ENCODE measurements around the gene ZC3H18.

Gene ZC3H18

GRCh38 chr16:88533381-88533917, 36.8 kb upstream of the ZC3H18 start:
- no peak for FAIRE-seq

DNA sequence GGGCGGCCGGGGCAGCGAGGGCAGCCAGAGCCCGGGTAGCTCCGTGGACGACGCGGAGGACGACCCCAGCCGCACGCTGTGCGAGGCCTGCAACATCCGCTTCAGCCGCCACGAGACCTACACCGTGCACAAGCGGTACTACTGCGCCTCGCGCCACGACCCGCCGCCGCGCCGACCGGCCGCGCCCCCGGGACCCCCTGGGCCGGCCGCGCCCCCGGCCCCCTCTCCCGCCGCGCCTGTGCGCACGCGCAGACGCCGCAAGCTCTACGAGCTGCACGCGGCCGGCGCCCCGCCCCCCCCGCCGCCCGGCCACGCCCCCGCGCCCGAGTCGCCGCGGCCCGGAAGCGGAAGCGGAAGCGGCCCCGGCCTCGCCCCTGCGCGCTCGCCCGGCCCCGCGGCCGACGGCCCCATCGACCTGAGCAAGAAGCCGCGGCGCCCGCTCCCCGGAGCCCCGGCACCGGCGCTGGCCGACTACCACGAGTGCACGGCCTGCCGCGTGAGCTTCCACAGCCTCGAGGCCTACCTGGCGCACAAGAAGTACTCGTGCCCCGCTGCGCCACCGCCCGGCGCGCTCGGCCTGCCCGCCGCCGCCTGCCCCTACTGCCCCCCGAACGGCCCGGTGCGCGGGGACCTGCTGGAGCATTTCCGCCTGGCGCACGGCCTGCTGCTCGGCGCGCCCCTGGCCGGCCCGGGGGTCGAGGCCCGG, 36.1 kb upstream of the ZC3H18 start:
- no peak for FAIRE-seq

DNA sequence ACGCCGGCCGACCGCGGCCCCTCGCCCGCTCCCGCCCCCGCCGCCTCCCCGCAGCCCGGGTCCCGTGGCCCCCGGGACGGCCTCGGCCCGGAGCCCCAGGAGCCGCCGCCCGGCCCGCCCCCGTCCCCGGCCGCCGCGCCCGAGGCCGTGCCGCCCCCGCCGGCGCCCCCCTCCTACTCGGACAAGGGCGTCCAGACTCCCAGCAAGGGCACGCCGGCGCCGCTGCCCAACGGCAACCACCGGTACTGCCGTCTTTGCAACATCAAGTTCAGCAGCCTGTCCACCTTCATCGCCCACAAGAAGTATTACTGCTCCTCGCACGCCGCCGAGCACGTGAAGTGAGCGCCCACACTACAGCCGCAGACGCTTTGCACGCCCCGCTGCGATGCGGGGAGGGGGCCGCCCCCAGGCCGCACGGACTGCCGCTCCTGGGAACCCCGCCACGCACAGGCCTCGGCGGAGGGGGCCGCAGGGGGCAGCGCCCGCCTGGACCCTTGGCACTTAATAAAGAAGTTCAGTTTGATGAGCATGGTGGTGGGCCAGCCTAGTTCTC, 35.5 kb upstream of the ZC3H18 start:
- no peak for FAIRE-seq

GRCh38 chr16:88535191-88535856, 34.9 kb upstream of the ZC3H18 start:
- FAIRE-seq: no peak

- FAIRE-seq: no peak
Measured at GRCh38 chr16:88535857-88536222, 34.4 kb upstream of the ZC3H18 start.

DNA sequence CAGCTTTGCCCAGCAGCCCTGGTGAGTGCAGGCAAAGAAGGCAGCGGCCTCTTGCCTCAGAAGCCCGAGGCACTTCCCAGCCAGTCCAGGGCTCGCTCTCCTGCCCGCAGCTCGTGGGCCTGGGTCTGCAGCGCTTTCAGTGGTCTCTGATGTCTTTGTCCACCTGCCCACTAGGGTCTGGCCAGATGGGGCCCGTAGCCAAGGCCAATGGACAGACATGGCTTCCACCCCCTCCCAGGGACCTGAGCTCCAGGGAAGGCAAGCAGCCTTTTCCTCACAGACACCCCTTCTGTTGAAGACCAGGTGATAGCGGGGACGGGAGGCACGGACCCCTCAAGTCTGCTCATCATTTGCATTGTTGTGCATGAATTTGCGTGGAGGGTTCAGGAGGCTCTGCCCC, 33.7 kb upstream of the ZC3H18 start:
- FAIRE-seq: no peak

GRCh38 chr16:88536971-88537751, 33.0 kb upstream of the ZC3H18 start:
- FAIRE-seq: no peak

DNA sequence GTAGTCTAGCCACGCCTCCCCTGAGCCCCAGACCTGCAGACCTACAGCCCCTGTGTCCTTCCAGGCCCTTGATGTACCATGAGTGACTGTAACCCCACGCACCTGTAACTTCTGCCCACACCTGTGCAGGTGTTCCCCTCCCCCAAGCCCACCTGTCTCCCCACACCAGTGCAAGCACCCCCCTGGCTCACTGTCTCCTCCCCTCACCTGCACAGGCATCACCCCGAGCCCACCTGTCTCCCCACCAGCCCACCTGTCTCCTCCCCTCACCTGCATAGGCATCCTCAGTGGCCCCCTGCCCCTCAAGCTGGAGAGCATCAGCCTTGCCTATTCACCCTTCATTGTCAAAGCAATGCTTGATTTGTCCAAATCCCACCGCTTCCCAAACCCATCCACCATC, 32.3 kb upstream of the ZC3H18 start:
- FAIRE-seq: no peak

DNA sequence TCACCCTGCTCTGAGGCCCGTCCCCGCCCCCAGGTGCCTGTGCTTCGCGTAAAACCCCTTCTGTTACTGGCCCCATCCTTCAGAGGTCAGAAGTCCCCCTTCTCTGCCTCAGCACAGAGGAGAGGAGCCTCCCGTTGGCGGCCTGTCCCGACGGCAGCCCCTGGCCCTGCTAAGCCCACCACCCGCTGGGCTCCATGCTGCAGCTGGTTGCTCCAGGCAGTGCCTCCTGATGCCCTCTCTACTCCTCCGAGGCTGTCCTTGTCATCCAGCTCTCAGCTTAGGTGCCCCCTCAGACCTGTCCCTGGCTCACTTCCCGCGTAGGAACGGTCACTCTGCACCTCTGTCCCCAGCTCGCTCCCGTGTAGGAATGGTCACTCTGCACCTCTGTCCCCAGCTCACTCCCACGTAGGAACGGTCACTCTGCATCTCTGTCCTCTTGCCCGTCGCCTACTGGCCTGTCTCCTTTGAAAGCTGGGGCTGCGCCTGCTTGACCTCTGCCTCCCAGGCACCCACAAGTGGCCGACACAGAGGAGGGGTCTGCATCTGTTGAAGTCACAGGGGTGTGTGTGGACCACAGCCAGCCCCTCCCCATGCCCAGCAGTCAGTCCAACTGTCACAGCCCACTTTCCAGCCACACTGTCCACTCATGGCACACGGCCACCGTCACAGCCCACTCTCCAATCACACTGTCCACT, 31.7 kb upstream of the ZC3H18 start:
- no peak for FAIRE-seq

DNA sequence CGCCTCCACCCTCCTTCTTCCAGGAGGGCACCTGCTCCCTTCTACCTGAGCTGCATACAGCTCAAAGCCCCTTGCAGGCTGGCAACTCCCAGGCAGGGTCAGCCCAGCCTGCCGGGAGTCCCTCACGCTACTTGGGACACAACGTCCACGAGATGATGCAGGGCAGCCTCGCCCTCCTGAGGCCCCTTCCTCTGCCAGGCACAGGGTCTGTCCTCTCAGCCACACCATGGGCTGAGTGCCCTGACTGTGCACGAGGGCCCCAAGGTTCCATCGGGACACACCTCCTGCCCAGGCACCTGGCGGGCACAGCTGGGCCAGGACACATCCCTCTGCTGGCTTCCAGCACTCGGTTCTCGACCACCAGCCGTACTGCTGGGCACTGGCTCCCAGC, 30.9 kb upstream of the ZC3H18 start:
- no peak for FAIRE-seq

- FAIRE-seq: no peak
Measured at GRCh38 chr16:88539652-88540345, 30.4 kb upstream of the ZC3H18 start.

GRCh38 chr16:88540346-88540977, 29.7 kb upstream of the ZC3H18 start:
- no peak for FAIRE-seq

- FAIRE-seq: no peak
Measured at GRCh38 chr16:88541831-88542616, 28.2 kb upstream of the ZC3H18 start.

DNA sequence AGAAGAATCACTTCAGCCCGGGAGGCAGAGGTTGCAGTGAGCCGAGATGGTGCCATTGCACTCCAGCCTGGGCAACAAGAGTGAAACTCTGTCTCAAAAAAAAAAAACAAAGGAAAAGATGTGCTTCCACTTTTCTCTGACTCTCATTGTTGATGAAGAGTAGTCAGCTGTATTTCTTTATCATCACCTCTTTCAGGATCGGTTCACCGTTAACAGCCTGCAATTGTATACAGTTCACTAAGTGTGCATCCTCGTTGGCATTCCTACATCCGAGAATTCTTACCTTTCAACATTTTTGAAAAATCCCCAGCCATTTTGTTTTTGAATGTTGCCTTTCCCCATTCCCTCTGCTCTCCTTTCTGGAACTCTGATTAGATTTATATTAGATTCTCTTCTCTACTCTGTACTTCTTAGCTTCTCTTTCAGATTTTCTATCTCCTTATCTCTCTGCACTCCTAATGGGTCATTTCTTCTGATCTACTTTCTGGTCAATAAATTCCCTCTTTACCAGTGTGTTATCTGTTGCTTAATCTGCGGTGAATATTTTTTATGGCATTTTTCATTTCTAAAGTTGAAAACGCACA, 26.9 kb upstream of the ZC3H18 start:
- FAIRE-seq: no peak

GRCh38 chr16:88545781-88546180, 24.4 kb upstream of the ZC3H18 start:
- no peak for FAIRE-seq

GRCh38 chr16:88548131-88548874, 21.9 kb upstream of the ZC3H18 start:
- FAIRE-seq: no peak

DNA sequence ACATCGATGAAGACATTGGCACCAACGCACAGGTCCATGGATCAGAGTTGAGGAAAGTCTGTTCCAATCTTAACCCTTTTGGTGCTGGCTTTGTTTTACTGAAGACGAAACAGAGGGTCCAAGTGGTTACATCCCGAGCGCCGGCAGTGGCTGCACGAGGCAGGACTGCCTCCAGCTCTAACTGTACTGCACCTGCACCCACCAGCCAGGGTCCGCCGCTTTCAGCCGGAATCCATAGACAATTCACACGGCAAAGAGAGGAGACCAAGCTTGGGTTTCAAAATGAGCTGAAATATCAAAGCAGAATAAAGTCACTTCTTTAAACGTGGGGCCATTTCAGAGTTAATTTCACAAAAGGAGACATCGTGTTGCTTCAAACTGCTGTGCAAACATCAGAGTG, 21.2 kb upstream of the ZC3H18 start:
- no peak for FAIRE-seq

DNA sequence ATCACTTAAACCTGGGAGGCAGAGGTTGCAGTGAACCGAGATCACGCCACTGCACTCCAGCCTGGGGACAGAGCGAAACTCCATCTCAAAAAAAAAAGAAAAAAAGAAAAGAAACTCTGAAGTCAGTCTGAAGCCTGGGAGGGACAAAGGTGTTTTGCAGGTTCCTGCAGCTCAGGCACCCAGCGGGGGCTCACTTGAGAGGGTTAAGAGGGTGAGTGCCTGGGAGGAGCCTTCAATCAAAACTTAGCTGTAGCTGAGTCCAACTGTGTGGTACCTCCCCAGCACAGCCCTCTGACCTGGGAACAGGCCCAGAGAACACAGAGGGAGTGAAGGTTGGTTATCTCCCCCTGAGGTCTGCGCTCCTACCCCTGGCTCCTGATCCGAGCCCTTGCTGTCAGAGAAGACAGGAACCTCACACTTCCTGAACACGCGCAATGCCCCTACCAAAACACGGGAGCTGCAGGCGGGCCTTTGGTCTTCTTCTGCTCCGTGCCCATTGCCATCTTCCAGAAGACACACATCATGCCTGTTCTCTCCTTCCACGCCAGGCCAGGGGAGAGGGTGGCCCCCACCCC, 20.4 kb upstream of the ZC3H18 start:
- FAIRE-seq: no peak

- FAIRE-seq: no peak
Measured at GRCh38 chr16:88550246-88550661, 19.9 kb upstream of the ZC3H18 start.
